OCI-LY3 (cell line): Measurements from ENCODE around the gene MRPL38.

Experiments used
- EZH2phosphoT487 ChIP-seq: fragments of 200-600 bp; shearing (Covaris generic); IDR thresholded peaks from 2 replicates; pipeline ENCODE4 v1.6.1; 2018; ENCODE audit warnings: antibody characterized with exemption, mixed run types, low read depth
- TF ChIP-seq, protein P1 (sequence below): fragments of 200-600, 300-600 bp; sonication (generic); IDR thresholded peaks from 2 replicates; pipeline ENCODE4 v1.5.1; 2014; ENCODE audit warnings: antibody characterized with exemption, low read length, low read depth

DNA sequence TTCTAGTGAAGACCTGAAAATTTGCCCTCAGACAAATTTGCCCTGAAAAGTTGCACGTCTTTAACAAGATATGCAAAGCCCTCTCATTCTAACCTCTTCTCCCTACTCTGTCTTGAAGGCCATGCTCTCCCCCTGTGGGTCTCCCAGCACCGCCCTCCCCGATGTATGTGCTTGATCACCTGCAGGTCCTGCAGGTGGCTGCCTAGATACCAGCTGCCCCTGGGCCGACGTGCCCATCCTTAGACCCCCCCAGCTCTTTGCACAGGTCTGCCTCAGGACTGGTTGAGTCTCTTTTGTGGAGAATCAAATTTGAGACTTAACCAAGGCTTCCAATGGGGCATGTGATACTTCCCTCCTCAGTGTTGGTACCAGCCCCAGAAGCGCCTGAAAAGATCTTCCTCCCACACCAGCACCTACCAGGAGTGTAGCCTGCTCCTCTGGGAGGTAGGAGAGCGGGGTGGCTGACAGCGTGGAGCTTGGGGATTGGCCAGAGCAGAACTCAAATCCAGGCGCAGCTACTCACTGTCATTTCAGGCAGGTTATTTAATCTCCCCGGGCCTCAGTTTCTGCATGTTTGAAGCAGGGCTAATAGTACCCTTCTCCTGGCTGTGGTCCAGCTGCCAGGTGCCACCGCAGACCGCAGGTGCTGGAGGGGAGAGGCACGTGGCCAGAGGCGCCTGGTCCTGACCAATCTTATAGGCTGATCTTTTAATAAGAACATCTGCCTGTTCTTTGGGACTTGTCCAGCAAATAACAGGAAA is 4.5 kb upstream of the MRPL38 start:
- TF ChIP-seq, protein P1, sequence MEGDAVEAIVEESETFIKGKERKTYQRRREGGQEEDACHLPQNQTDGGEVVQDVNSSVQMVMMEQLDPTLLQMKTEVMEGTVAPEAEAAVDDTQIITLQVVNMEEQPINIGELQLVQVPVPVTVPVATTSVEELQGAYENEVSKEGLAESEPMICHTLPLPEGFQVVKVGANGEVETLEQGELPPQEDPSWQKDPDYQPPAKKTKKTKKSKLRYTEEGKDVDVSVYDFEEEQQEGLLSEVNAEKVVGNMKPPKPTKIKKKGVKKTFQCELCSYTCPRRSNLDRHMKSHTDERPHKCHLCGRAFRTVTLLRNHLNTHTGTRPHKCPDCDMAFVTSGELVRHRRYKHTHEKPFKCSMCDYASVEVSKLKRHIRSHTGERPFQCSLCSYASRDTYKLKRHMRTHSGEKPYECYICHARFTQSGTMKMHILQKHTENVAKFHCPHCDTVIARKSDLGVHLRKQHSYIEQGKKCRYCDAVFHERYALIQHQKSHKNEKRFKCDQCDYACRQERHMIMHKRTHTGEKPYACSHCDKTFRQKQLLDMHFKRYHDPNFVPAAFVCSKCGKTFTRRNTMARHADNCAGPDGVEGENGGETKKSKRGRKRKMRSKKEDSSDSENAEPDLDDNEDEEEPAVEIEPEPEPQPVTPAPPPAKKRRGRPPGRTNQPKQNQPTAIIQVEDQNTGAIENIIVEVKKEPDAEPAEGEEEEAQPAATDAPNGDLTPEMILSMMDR, result no peak
- no peak for TF ChIP-seq EZH2phosphoT487
